ENCODE measurements around the gene PARN.

The PARN gene

GRCh38 chr16:14491861-14492529 lies 138.1 kb downstream of the PARN start:
- Histone ChIP-seq H3K27ac (ENCODE audit: low read length) (no peak overlapping the region), H3K4me3 (ENCODE audit: low read length) (no peak overlapping the region), H3K9ac (ENCODE audit: low read depth, low read length) (no peak overlapping the region), H3K9me3 (ENCODE audit: insufficient read depth, low read depth, low read length) (no peaks in the 10 kb centered on the region), H3K36me3 (ENCODE audit: insufficient read depth, low read depth, low read length) (no peaks in the 10 kb centered on the region), H3K27me3 (ENCODE audit: insufficient read depth, low read length) (no peaks in the 10 kb centered on the region), H3K4me1 (ENCODE audit: insufficient read depth, low read length) (peaks cover 14% of the 10 kb centered on the region)

- H3K4me3 ChIP-seq (ENCODE audit: low read length) = no peak overlapping the region
- no peaks in the 10 kb centered on the region for H3K27me3 ChIP-seq (ENCODE audit: insufficient read depth, low read length)
- peaks cover 12% of the 10 kb centered on the region for H3K4me1 ChIP-seq (ENCODE audit: insufficient read depth, low read length)
- H3K9ac ChIP-seq (ENCODE audit: low read depth, low read length) = no peak overlapping the region
- H3K36me3 ChIP-seq (ENCODE audit: insufficient read depth, low read depth, low read length) = no peaks in the 10 kb centered on the region
- no peak overlapping the region for H3K27ac ChIP-seq (ENCODE audit: low read length)
- H3K9me3 ChIP-seq (ENCODE audit: insufficient read depth, low read depth, low read length) = no peaks in the 10 kb centered on the region
Measured at GRCh38 chr16:14490235-14490634, 139.8 kb downstream of the PARN start.

- H3K4me3 ChIP-seq (ENCODE audit: low read length) = no peak overlapping the region
- no peak overlapping the region for H3K27ac ChIP-seq (ENCODE audit: low read length)
- peaks cover 12% of the 10 kb centered on the region for H3K4me1 ChIP-seq (ENCODE audit: insufficient read depth, low read length)
- H3K9ac ChIP-seq (ENCODE audit: low read depth, low read length) = no peak overlapping the region
- H3K27me3 ChIP-seq (ENCODE audit: insufficient read depth, low read length) = no peaks in the 10 kb centered on the region
- no peaks in the 10 kb centered on the region for H3K36me3 ChIP-seq (ENCODE audit: insufficient read depth, low read depth, low read length)
- no peaks in the 10 kb centered on the region for H3K9me3 ChIP-seq (ENCODE audit: insufficient read depth, low read depth, low read length)
Measured at GRCh38 chr16:14489460-14489859, 140.6 kb downstream of the PARN start.

- Histone ChIP-seq H3K36me3 (ENCODE audit: insufficient read depth, low read depth, low read length) (peaks cover under 1% of the 10 kb centered on the region), H3K27me3 (ENCODE audit: insufficient read depth, low read length) (no peaks in the 10 kb centered on the region), H3K9me3 (ENCODE audit: insufficient read depth, low read depth, low read length) (no peaks in the 10 kb centered on the region), H3K4me1 (ENCODE audit: insufficient read depth, low read length) (peaks cover 15% of the 10 kb centered on the region), H3K9ac (ENCODE audit: low read depth, low read length) (no peak overlapping the region), H3K27ac (ENCODE audit: low read length) (no peak overlapping the region), H3K4me3 (ENCODE audit: low read length) (no peak overlapping the region)
Measured at GRCh38 chr16:14487579-14487978, 142.5 kb downstream of the PARN start.

GRCh38 chr16:14486520-14487303 lies 143.3 kb downstream of the PARN start:
- Histone ChIP-seq H3K4me1 (ENCODE audit: insufficient read depth, low read length) (peaks cover 16% of the 10 kb centered on the region), H3K36me3 (ENCODE audit: insufficient read depth, low read depth, low read length) (peaks cover 9% of the 10 kb centered on the region), H3K9me3 (ENCODE audit: insufficient read depth, low read depth, low read length) (no peaks in the 10 kb centered on the region), H3K27me3 (ENCODE audit: insufficient read depth, low read length) (no peaks in the 10 kb centered on the region), H3K9ac (ENCODE audit: low read depth, low read length) (peak overlapping the region; percentile 21; the same call in 1 of the 2 replicates), H3K27ac (ENCODE audit: low read length) (no peak overlapping the region), H3K4me3 (ENCODE audit: low read length) (no peak overlapping the region)

- Histone ChIP-seq H3K9ac (ENCODE audit: low read depth, low read length) (0 out of 2 replicates have a peak overlapping the region, but pooled peaks have one; percentile 21), H3K4me3 (ENCODE audit: low read length) (no peak overlapping the region), H3K36me3 (ENCODE audit: insufficient read depth, low read depth, low read length) (peaks cover 17% of the 10 kb centered on the region), H3K9me3 (ENCODE audit: insufficient read depth, low read depth, low read length) (no peaks in the 10 kb centered on the region), H3K27me3 (ENCODE audit: insufficient read depth, low read length) (no peaks in the 10 kb centered on the region), H3K27ac (ENCODE audit: low read length) (no peak overlapping the region), H3K4me1 (ENCODE audit: insufficient read depth, low read length) (peaks cover 16% of the 10 kb centered on the region)
Measured at GRCh38 chr16:14485811-14486519, 144.1 kb downstream of the PARN start.

- H3K27me3 ChIP-seq (ENCODE audit: insufficient read depth, low read length) = no peaks in the 10 kb centered on the region
- no peak overlapping the region for H3K9ac ChIP-seq (ENCODE audit: low read depth, low read length)
- no peaks in the 10 kb centered on the region for H3K9me3 ChIP-seq (ENCODE audit: insufficient read depth, low read depth, low read length)
- H3K27ac ChIP-seq (ENCODE audit: low read length) = no peak overlapping the region
- H3K36me3 ChIP-seq (ENCODE audit: insufficient read depth, low read depth, low read length) = peaks cover 18% of the 10 kb centered on the region
- H3K4me3 ChIP-seq (ENCODE audit: low read length) = no peak overlapping the region
- H3K4me1 ChIP-seq (ENCODE audit: insufficient read depth, low read length) = peaks cover 16% of the 10 kb centered on the region
Measured at GRCh38 chr16:14485121-14485551, 144.9 kb downstream of the PARN start.

- Histone ChIP-seq H3K27me3 (ENCODE audit: insufficient read depth, low read length) (no peaks in the 10 kb centered on the region), H3K4me1 (ENCODE audit: insufficient read depth, low read length) (peaks cover 16% of the 10 kb centered on the region), H3K4me3 (ENCODE audit: low read length) (no peak overlapping the region), H3K9ac (ENCODE audit: low read depth, low read length) (no peak overlapping the region), H3K36me3 (ENCODE audit: insufficient read depth, low read depth, low read length) (peaks cover 18% of the 10 kb centered on the region), H3K27ac (ENCODE audit: low read length) (no peak overlapping the region), H3K9me3 (ENCODE audit: insufficient read depth, low read depth, low read length) (no peaks in the 10 kb centered on the region; the same call in 1 of the 2 replicates)
Measured at GRCh38 chr16:14483819-14484385, 146.2 kb downstream of the PARN start.

GRCh38 chr16:14476183-14476582 lies 153.9 kb downstream of the PARN start:
- no peaks in the 10 kb centered on the region for H3K4me1 ChIP-seq (ENCODE audit: insufficient read depth, low read length)
- no peaks in the 10 kb centered on the region; the same call in 1 of the 2 replicates for H3K9me3 ChIP-seq (ENCODE audit: insufficient read depth, low read depth, low read length)
- no peaks in the 10 kb centered on the region for H3K27me3 ChIP-seq (ENCODE audit: insufficient read depth, low read length)
- peaks cover 6% of the 10 kb centered on the region for H3K36me3 ChIP-seq (ENCODE audit: insufficient read depth, low read depth, low read length)
- no peak overlapping the region for H3K27ac ChIP-seq (ENCODE audit: low read length)
- H3K4me3 ChIP-seq (ENCODE audit: low read length) = no peak overlapping the region
- no peak overlapping the region for H3K9ac ChIP-seq (ENCODE audit: low read depth, low read length)

GRCh38 chr16:14475370-14476139 lies 154.5 kb downstream of the PARN start:
- Histone ChIP-seq H3K4me3 (ENCODE audit: low read length) (no peak overlapping the region), H3K36me3 (ENCODE audit: insufficient read depth, low read depth, low read length) (peaks cover 3% of the 10 kb centered on the region; the same call in 1 of the 2 replicates), H3K9me3 (ENCODE audit: insufficient read depth, low read depth, low read length) (no peaks in the 10 kb centered on the region; the same call in 1 of the 2 replicates), H3K27me3 (ENCODE audit: insufficient read depth, low read length) (no peaks in the 10 kb centered on the region), H3K4me1 (ENCODE audit: insufficient read depth, low read length) (no peaks in the 10 kb centered on the region), H3K9ac (ENCODE audit: low read depth, low read length) (no peak overlapping the region), H3K27ac (ENCODE audit: low read length) (no peak overlapping the region)

- Histone ChIP-seq H3K27ac (ENCODE audit: low read length) (no peak overlapping the region), H3K9me3 (ENCODE audit: insufficient read depth, low read depth, low read length) (no peaks in the 10 kb centered on the region; the same call in 1 of the 2 replicates), H3K9ac (ENCODE audit: low read depth, low read length) (no peak overlapping the region), H3K4me3 (ENCODE audit: low read length) (no peak overlapping the region), H3K36me3 (ENCODE audit: insufficient read depth, low read depth, low read length) (peaks cover 2% of the 10 kb centered on the region; the same call in 1 of the 2 replicates), H3K27me3 (ENCODE audit: insufficient read depth, low read length) (no peaks in the 10 kb centered on the region), H3K4me1 (ENCODE audit: insufficient read depth, low read length) (no peaks in the 10 kb centered on the region)
Measured at GRCh38 chr16:14473488-14473887, 156.6 kb downstream of the PARN start.
